NT2/D1 (cell line): Measurements from ENCODE around the gene KIN.

Experiments used
- YY1 ChIP-seq: IDR thresholded peaks from 2 replicates; pipeline ENCODE4 v1.6.1; 2011; ENCODE audit not compliant: insufficient read length, insufficient read depth
- ZNF274 ChIP-seq: IDR thresholded peaks from 2 replicates; pipeline ENCODE4 v1.6.1; 2011; ENCODE audit warnings: mild to moderate bottlenecking, low read depth, low read length

DNA sequence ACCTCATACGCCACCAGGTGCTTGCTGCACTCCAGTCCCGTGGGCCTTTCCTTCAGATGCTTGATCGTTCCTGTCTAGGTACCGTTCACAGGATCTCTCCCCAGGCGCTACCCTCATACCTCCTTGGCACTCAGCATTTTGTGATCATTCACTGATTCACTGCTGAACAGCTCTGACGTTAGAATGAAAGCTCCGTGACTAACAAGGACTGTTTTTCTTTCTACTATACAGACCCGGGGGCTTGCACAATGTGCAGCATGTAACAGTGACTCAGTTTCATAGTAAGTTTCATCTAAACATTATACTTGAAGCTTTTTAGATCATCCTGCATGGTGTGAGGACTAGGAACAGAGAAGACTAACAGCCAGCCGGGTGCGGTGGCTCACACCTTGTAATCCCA, 20.6 kb downstream of the KIN start:
- TF ChIP-seq YY1 (no peak), ZNF274 (no peak)
